Neural cell (in vitro differentiated cells): ENCODE data around the gene GANAB. TPM values are rescaled to one million over a fixed set of nuclear protein-coding genes. Genes with fewer than 3 reads are reported as not detected.
A peak's percentile ranks its signal among the peaks of the same experiment; 100 is the strongest.

Experiments
- H2AFZ ChIP-seq: fragments of 200-600, 300-800 bp; sonication (generic), shearing (Covaris generic); 2 replicates; pipeline ENCODE4 v1.6.0; 2014; ENCODE audit warnings: low read depth, mild to moderate bottlenecking, antibody characterized with exemption, low read length, moderate library complexity
- H3F3A ChIP-seq: fragments of 200-600 bp; shearing (Covaris generic); 2 replicates; pipeline ENCODE4 v1.6.1; 2016; ENCODE audit warnings: mild to moderate bottlenecking, moderate library complexity, mixed read lengths, antibody characterized with exemption, low read length; ENCODE audit not compliant: insufficient read depth, poor library complexity, severe bottlenecking
- H3K27ac ChIP-seq: fragments of 200-600, 300-800 bp; sonication (generic), shearing (Covaris generic); 2 replicates; pipeline ENCODE4 v1.5.1; 2014; ENCODE audit warnings: mild to moderate bottlenecking, low read length, moderate library complexity
- H3K27me3 ChIP-seq: fragments of 300-800, 200-600 bp; sonication (generic), shearing (Covaris generic); 2 replicates; pipeline ENCODE4 v1.6.0; 2014; ENCODE audit warnings: mild to moderate bottlenecking, low read depth, low read length, moderate library complexity; ENCODE audit not compliant: insufficient read depth
- H3K36me3 ChIP-seq: fragments of 300-800, 200-600 bp; sonication (generic), shearing (Covaris generic); 2 replicates; pipeline ENCODE4 v1.5.1; 2014; ENCODE audit warnings: mild to moderate bottlenecking, antibody characterized with exemption, low read length, moderate library complexity; ENCODE audit not compliant: insufficient read depth
- H3K4me2 ChIP-seq: fragments of 300-800, 200-600 bp; sonication (generic), shearing (Covaris generic); 2 replicates; pipeline ENCODE4 v1.6.0; 2014; ENCODE audit warnings: mild to moderate bottlenecking, low read length
- H3K4me3 ChIP-seq: fragments of 300-800, 200-600 bp; sonication (generic), shearing (Covaris generic); 2 replicates; pipeline ENCODE4 v1.5.1; 2014; ENCODE audit warnings: mild to moderate bottlenecking, low read length, moderate library complexity
- H3K79me2 ChIP-seq: fragments of 200-600 bp; shearing (Covaris generic); replicated peaks from 2 replicates; pipeline ENCODE4 v1.6.0; 2014; ENCODE audit warnings: mild to moderate bottlenecking, low read length, moderate library complexity; ENCODE audit not compliant: insufficient read depth
- H3K9ac ChIP-seq: fragments of 300-800, 200-600 bp; sonication (generic), shearing (Covaris generic); 2 replicates; pipeline ENCODE4 v1.6.1; 2016; ENCODE audit warnings: mild to moderate bottlenecking, low read length, mixed read lengths
- H3K9me2 ChIP-seq: fragments of 200-600 bp; shearing (Covaris generic); 2 replicates; pipeline ENCODE4 v1.6.1; 2016; ENCODE audit warnings: mild to moderate bottlenecking, low read length, mixed read lengths; ENCODE audit not compliant: insufficient read depth
- H3K9me3 ChIP-seq: fragments of 200-600, 300-800 bp; sonication (generic), shearing (Covaris generic); 2 replicates; pipeline ENCODE4 v1.6.1; 2016; ENCODE audit warnings: mild to moderate bottlenecking, mixed run types, low read length, moderate library complexity, mixed read lengths
- H4K20me1 ChIP-seq: fragments of 200-600 bp; shearing (Covaris generic); 2 replicates; pipeline ENCODE4 v1.6.1; 2016; ENCODE audit warnings: mild to moderate bottlenecking, mixed run types; ENCODE audit not compliant: insufficient read depth
- CTCF ChIP-seq: fragments of 450-650 bp; IDR thresholded peaks from 2 replicates; pipeline ENCODE4 v1.5.1; 2014; ENCODE audit warnings: antibody characterized with exemption, mild to moderate bottlenecking, moderate library complexity; ENCODE audit not compliant: poor library complexity, severe bottlenecking
- EP300 ChIP-seq: fragments of 450-650 bp; conservative IDR thresholded peaks from 2 replicates; pipeline ENCODE4 v1.6.1; 2014; ENCODE audit warnings: antibody characterized with exemption, mild to moderate bottlenecking, moderate library complexity; ENCODE audit not compliant: poor library complexity, severe bottlenecking
- EZH2 ChIP-seq: fragments of 200-600, 300-800 bp; shearing (Covaris generic), sonication (generic); IDR thresholded peaks from 2 replicates; pipeline ENCODE4 v1.6.1; 2014; ENCODE audit warnings: antibody characterized with exemption, low read length, borderline replicate concordance, mild to moderate bottlenecking; ENCODE audit not compliant: insufficient read depth, poor library complexity, severe bottlenecking
- MXI1 ChIP-seq: fragments of 450-650 bp; conservative IDR thresholded peaks from 2 replicates; pipeline ENCODE4 v1.6.1; 2014; ENCODE audit warnings: antibody characterized with exemption, mild to moderate bottlenecking; ENCODE audit not compliant: poor library complexity, severe bottlenecking
- POLR2AphosphoS5 ChIP-seq: IDR thresholded peaks from 2 replicates; pipeline ENCODE4 v1.6.1; 2012
- RAD21 ChIP-seq: fragments of 450-650 bp; conservative IDR thresholded peaks from 2 replicates; pipeline ENCODE4 v1.6.1; 2014; ENCODE audit warnings: antibody characterized with exemption, mild to moderate bottlenecking, moderate library complexity
- SMC3 ChIP-seq: fragments of 450-650 bp; conservative IDR thresholded peaks from 2 replicates; pipeline ENCODE4 v1.6.1; 2014; ENCODE audit warnings: antibody characterized with exemption, mild to moderate bottlenecking, moderate library complexity; ENCODE audit not compliant: poor library complexity
- TAF1 ChIP-seq: IDR thresholded peaks from 2 replicates; pipeline ENCODE4 v1.6.1; 2012; ENCODE audit warnings: low read depth
- polyA minus RNA-seq: library from RNA; depleted of rRNA, polyadenylated mRNA; stranded (reverse); fragments of >200 nt; gene quantifications from 2 replicates; pipeline ENCODE4 v1.2.3, GENCODE V29; 2014
- polyA plus RNA-seq: library from polyadenylated mRNA; depleted of rRNA; stranded (reverse); fragments of >200 nt; gene quantifications from 2 replicates; pipeline ENCODE4 v1.2.3, GENCODE V29; 2014
- TF ChIP-seq, protein P1 (sequence below): IDR thresholded peaks from 2 replicates; pipeline ENCODE4 v1.6.1; 2012; ENCODE audit warnings: borderline replicate concordance

Gene GANAB
- 60.6 and 62.7 TPM in 2 replicates for polyA plus RNA-seq
- 74.6 and 75.2 TPM in 2 replicates for polyA minus RNA-seq

- no peaks in the 10 kb centered on the region for H3K9me3 ChIP-seq
- peak within 1 kb of the TSS; percentile 33 for H2AFZ ChIP-seq
- no peaks in the 10 kb centered on the region for H3F3A ChIP-seq
- TF ChIP-seq MXI1 (peak; percentile 75), SMC3 (no peak), POLR2AphosphoS5 (peak; percentile 97), EZH2 (no peak), EP300 (peak; percentile 28), CTCF (peak; percentile 13), RAD21 (no peak), TAF1 (peak; percentile 92)
- TF ChIP-seq, protein P1, sequence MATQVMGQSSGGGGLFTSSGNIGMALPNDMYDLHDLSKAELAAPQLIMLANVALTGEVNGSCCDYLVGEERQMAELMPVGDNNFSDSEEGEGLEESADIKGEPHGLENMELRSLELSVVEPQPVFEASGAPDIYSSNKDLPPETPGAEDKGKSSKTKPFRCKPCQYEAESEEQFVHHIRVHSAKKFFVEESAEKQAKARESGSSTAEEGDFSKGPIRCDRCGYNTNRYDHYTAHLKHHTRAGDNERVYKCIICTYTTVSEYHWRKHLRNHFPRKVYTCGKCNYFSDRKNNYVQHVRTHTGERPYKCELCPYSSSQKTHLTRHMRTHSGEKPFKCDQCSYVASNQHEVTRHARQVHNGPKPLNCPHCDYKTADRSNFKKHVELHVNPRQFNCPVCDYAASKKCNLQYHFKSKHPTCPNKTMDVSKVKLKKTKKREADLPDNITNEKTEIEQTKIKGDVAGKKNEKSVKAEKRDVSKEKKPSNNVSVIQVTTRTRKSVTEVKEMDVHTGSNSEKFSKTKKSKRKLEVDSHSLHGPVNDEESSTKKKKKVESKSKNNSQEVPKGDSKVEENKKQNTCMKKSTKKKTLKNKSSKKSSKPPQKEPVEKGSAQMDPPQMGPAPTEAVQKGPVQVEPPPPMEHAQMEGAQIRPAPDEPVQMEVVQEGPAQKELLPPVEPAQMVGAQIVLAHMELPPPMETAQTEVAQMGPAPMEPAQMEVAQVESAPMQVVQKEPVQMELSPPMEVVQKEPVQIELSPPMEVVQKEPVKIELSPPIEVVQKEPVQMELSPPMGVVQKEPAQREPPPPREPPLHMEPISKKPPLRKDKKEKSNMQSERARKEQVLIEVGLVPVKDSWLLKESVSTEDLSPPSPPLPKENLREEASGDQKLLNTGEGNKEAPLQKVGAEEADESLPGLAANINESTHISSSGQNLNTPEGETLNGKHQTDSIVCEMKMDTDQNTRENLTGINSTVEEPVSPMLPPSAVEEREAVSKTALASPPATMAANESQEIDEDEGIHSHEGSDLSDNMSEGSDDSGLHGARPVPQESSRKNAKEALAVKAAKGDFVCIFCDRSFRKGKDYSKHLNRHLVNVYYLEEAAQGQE: peak; percentile 79
- H3K79me2 ChIP-seq: peaks cover 21% of the 10 kb centered on the region
- H3K36me3 ChIP-seq: no peaks in the 10 kb centered on the region
- peak within 1 kb of the TSS; percentile 99 for H3K4me3 ChIP-seq
- peak within 1 kb of the TSS; percentile 90 for H3K9ac ChIP-seq
- peak within 1 kb of the TSS; percentile 92 for H3K4me2 ChIP-seq
- H4K20me1 ChIP-seq: no peaks in the 10 kb centered on the region
- no peaks in the 10 kb centered on the region for H3K27me3 ChIP-seq
- H3K27ac ChIP-seq: peak within 1 kb of the TSS; percentile 81
- no peaks in the 10 kb centered on the region for H3K9me2 ChIP-seq
Measured at GRCh38 chr11:62645946-62646824, at the start of gene GANAB. Gene GANAB, minus strand, starts transcription at chr11:62646613. Its CDS starts 14 bp downstream, at chr11:62646599.

- H3K9me2 ChIP-seq: no peaks in the 10 kb centered on the region
- TF ChIP-seq TAF1: no peak
- TF ChIP-seq, protein P1: no peak
- TF ChIP-seq EP300: no peak
- no peak for TF ChIP-seq POLR2AphosphoS5
- peak; percentile 65 for TF ChIP-seq SMC3
- peak; percentile 56 for TF ChIP-seq RAD21
- peak; percentile 69 for TF ChIP-seq CTCF
- no peak for TF ChIP-seq MXI1
- no peak for TF ChIP-seq EZH2
- H2AFZ ChIP-seq: no peak overlapping the region
- H3K79me2 ChIP-seq: no peaks in the 10 kb centered on the region
- no peaks in the 10 kb centered on the region for H3K36me3 ChIP-seq
- no peaks in the 10 kb centered on the region for H3K27me3 ChIP-seq
- H3K4me2 ChIP-seq: no peak overlapping the region
- no peak overlapping the region for H3K9ac ChIP-seq
- H3K4me3 ChIP-seq: no peak overlapping the region
- H3K27ac ChIP-seq: no peak overlapping the region
- no peaks in the 10 kb centered on the region for H4K20me1 ChIP-seq
- H3K9me3 ChIP-seq: no peaks in the 10 kb centered on the region
- H3F3A ChIP-seq: no peaks in the 10 kb centered on the region
Measured at GRCh38 chr11:62694455-62695167, 48.2 kb upstream of the GANAB start.
